Right renal cortex interstitium (tissue), 3 donors: Measurements from ENCODE around the gene ST6GAL1. TPM values are rescaled to one million over a fixed set of nuclear protein-coding genes. Genes with fewer than 3 reads are reported as not detected.
"Not testable (repeated sequence)": the region's sequence is repeated elsewhere in the genome, so short reads cannot be mapped to it uniquely, and the experiment has no call there.

ENCODE experiments used
- DNase-seq, 3 donors: peaks; one replicate each; pipeline ENCODE4 v3.0.0-alpha.2; 2013; ENCODE audit warnings: low read depth in 3 of 3, low spot score in 2 of 3
- polyA plus RNA-seq, 3 donors: library from polyadenylated mRNA; unstranded; fragments of 120-200 nt; gene quantifications; one replicate each; pipeline ENCODE4 v1.2.1, GENCODE V29; 2013; ENCODE audit not compliant: insufficient read length in 3 of 3

ST6GAL1 gene
- polyA plus RNA-seq, 3 donors, result 65.8 to 81.0 (median 72.8) TPM

- DNase-seq, result no peak
Observed at GRCh38 chr3:186966406-186966805, 36.1 kb downstream of the ST6GAL1 start.

- DNase-seq, result not testable (repeated sequence)
Observed at GRCh38 chr3:186967236-186967635, 36.9 kb downstream of the ST6GAL1 start.

GRCh38 chr3:186967686-186968085 lies 37.4 kb downstream of the ST6GAL1 start:
- no peak for DNase-seq

GRCh38 chr3:186969607-186970006 lies 39.3 kb downstream of the ST6GAL1 start:
- DNase-seq, result no peak

- DNase-seq, result not testable (repeated sequence)
Observed at GRCh38 chr3:186971106-186971505, 40.8 kb downstream of the ST6GAL1 start.

- DNase-seq, result no peak
Observed at GRCh38 chr3:186971578-186971977, 41.3 kb downstream of the ST6GAL1 start.

GRCh38 chr3:186973702-186974101 lies 43.4 kb downstream of the ST6GAL1 start:
- DNase-seq, result no peak

GRCh38 chr3:186974824-186975313 lies 44.5 kb downstream of the ST6GAL1 start:
- DNase-seq, result no peak

GRCh38 chr3:186975726-186976125 lies 45.4 kb downstream of the ST6GAL1 start:
- DNase-seq, result no peak

GRCh38 chr3:186976837-186977750 lies 46.8 kb downstream of the ST6GAL1 start:
- peak; percentile 53 to 58 (median 53) for DNase-seq

GRCh38 chr3:186978712-186979111 lies 48.4 kb downstream of the ST6GAL1 start:
- no peak for DNase-seq

GRCh38 chr3:186979852-186980251 lies 49.5 kb downstream of the ST6GAL1 start:
- no peak for DNase-seq

- DNase-seq, result no peak
Observed at GRCh38 chr3:186980989-186981388, 50.7 kb downstream of the ST6GAL1 start.

- no peak for DNase-seq
Observed at GRCh38 chr3:186983659-186984058, 53.3 kb downstream of the ST6GAL1 start.

GRCh38 chr3:186984064-186984463 lies 53.7 kb downstream of the ST6GAL1 start:
- no peak for DNase-seq

GRCh38 chr3:186985661-186986364 lies 55.5 kb downstream of the ST6GAL1 start:
- DNase-seq, result no peak

GRCh38 chr3:186986406-186986805 lies 56.1 kb downstream of the ST6GAL1 start:
- DNase-seq, result no peak

GRCh38 chr3:186986816-186987215 lies 56.5 kb downstream of the ST6GAL1 start:
- no peak for DNase-seq

GRCh38 chr3:186988806-186989205 lies 58.5 kb downstream of the ST6GAL1 start:
- DNase-seq, result no peak

- DNase-seq, result no peak
Observed at GRCh38 chr3:186989429-186989828, 59.1 kb downstream of the ST6GAL1 start.

GRCh38 chr3:186990277-186990676 lies 60.0 kb downstream of the ST6GAL1 start:
- no peak for DNase-seq

GRCh38 chr3:186990878-186991308 lies 60.6 kb downstream of the ST6GAL1 start:
- no peak for DNase-seq
